HG02981 (cell line): ENCODE data around the gene IGSF23.

Experiments
- ATAC-seq: cut with Tn5 transposase; IDR thresholded peaks from one replicate; pipeline ENCODE4 v1.9.1; 2021; ENCODE audit warnings: mild to moderate bottlenecking, moderate library complexity; ENCODE audit not compliant: unreplicated experiment

Gene IGSF23, protein sequence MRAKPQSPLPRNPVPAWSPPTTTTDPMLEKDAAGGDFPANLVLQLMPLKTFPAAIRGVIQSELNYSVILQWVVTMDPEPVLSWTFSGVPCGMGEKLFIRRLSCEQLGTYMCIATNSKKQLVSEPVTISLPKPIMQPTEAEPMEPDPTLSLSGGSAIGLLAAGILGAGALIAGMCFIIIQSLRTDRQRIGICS

DNA sequence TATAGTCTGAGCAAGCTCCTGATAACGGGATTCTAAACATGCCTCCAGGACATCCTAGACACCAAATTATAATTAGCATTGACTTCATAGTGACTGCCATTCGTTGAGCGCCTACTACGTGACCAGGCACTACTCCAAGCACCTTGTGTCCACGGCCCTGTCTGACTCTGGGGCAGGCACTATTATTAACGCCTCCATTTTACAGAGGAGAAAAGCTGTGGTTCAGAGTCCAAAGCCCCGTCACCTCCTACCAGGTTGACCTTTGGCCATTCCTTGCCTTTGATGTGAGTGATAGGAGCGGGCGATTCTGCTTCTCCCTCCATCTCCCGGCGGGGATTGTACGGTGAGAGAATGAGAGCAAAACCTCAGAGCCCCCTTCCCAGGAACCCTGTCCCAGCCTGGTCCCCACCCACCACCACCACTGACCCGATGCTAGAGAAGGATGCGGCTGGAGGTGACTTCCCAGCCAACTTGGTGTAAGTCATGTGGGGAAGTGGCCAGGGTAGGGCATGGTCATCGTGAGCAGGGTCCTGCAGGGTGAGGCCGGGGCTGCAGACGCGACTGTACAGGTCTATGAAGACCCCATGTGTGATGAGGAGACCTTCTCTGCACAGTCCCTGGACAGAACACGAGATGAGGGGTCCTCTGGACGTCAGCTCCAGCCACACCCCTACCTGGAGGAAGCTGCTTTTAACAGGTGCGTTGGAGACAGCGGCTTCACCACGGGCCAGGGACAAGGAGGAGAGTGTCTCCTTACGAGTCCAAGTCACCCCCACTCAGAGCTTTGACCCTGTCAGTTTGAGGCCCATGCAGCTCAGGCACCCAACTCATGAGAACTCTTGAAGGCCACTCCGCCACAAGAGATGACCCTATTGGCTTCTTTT lies at the start of gene IGSF23:
Gene IGSF23, plus strand, starts transcription at position 269 of the 884 bp plus-strand sequence. Its CDS starts 83 bp downstream, at position 352.
- no peak for ATAC-seq

GRCh38 chr19:44566984-44567383 lies 46.4 kb upstream of the IGSF23 start:
- no peak for ATAC-seq

GRCh38 chr19:44567745-44568144 lies 45.6 kb upstream of the IGSF23 start:
- ATAC-seq, result no peak

DNA sequence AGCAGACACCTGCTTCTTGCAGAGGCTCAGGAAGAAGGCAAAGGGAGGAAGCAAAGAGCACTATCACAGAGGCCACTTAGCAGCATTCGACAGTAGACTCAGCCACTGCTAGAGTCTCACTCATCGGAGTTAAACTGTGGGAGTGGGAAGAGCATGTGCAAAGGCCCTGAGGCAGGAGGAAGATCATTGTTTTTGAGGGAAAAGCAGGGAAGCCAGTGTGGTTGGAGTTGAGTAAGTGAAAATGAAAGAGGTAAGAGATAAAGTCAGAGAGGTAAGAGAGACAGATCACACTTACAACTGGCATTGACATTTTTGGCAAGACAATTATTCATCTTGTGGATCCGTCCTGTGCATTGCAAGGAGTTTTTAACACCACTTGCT lies 42.8 kb upstream of the IGSF23 start:
- no peak for ATAC-seq

DNA sequence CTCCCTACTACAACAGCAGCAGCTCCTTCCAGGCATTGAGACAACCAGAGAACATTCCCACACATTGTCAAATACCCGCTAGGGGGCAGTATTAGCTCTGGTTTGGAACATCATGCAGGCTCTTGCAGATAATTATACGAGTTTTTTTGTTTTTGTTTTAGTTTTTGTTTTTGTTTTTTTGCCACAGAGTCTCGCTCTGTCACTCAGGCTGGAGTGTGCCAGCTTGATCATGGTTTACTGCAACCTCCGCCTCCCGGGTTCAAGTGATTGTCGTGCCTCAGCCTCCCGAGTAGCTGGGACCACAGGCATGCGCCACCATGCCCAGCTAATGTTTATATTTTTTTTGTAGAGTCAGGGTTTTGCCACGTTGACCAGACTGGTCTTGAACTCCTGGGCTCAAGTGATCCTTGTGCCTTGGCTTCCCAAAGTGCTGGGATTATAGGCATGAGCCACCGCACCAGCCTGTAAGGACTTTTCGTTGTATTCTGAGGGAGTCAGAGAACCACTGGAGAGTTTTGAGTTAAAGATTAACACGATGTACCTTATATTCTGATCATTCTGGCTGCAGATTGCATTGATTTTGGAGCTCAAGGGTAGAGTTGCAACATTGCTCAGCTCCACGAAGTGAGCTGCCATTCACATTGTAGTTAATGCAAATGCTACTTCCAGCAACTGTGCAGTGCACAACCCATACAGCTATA lies 42.2 kb upstream of the IGSF23 start:
- ATAC-seq, result no peak

DNA sequence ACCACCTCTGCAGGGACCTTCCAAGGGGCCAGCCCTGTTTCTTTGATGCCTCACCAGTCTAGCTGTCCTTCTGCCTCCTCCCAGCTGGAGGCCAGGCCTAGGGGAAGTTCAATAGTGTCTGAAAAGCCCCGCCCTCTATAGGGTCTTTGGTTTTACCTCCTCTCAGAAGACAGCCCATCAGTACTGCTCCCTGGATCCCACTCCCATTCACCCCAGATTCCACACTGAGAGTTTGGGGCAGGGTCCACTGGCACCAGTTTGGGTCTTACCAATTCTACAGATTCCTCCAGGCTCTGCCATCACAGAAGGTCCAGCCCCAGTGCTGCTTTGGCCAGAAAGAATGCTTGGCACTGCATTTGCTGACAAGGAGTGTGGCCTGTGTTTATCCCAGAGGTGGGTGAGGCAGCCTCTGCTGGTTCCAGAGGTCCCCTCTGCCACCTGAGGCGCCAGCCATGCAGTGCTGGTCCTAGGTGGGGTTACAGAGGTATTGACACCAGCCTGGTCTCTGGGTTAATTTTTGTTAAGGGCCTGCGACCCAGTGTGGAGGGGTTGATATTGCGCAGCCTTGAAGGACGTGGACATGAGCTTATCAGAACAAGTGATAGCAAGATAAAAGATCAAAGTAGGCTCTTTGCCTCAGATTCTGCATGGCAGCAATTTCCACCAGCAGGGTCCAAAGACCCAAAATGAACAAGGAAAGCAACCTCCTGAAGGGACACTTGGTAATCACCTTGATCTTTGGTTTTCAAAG lies 41.4 kb upstream of the IGSF23 start:
- no peak for ATAC-seq

DNA sequence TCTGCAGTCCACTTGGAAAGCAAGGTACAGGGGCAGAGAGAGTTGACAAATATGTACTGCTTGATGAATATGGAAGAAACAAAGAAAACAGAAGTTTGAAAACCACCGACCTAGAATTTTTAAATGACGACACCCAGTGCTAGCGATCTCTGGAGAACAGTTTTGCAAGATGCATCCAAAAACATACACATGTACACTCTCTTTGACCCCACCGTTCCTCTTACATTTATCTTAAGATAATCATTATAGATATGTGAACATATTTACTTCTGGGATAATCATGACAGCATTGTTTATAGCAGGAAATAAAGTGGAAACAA lies 40.8 kb upstream of the IGSF23 start:
- ATAC-seq, result no peak

GRCh38 chr19:44573183-44573582 lies 40.2 kb upstream of the IGSF23 start:
- no peak for ATAC-seq

GRCh38 chr19:44573627-44574026 lies 39.7 kb upstream of the IGSF23 start:
- ATAC-seq, result no peak

- ATAC-seq, result no peak
These were observed 39.0 kb upstream of the IGSF23 start for GRCh38 chr19:44574186-44574950.

DNA sequence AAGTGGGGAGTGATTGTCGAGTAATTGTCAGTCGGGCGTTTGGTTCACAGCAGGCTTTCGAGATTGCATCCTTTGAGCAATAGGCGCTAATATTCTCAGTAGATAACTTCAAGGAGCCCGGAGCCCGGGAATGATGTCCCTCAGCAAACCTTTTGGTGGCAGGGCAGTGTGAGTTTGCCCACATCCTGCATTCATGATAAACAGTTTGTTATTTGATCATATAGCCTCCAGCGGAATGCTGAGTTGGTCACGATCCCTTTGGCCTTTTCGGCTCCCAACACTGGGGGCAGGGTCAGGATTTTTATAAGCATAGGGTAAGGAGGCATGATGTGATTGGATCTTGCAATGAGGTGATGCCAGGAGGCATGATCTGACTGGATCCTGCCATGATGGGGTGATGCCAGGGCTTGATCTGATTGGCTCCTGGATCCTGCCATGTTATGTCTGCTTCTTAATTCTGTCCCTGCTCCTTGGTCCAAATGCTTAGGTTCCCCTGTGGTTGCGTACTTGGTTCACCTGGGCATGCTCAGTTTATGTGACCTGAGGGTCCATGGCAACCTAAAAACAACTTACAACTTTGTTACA lies 38.2 kb upstream of the IGSF23 start:
- no peak for ATAC-seq

GRCh38 chr19:44576843-44577565 lies 36.4 kb upstream of the IGSF23 start:
- no peak for ATAC-seq

DNA sequence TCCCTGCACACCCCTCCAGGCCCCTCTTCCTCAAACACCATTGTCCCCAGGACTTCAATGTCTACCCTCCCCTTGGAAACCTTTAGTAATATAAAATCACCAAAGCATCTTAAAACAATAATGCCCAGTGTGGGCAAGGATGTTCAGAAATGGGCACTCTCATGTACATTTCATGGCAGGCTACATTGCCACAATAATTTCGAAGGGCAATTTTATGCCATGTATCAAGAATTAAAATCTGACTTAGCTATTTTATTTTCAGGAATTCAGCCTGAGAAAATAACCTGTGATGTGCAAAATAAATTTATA lies 35.8 kb upstream of the IGSF23 start:
- no peak for ATAC-seq

- ATAC-seq, result no peak
These were observed 33.5 kb upstream of the IGSF23 start for GRCh38 chr19:44579663-44580365.

DNA sequence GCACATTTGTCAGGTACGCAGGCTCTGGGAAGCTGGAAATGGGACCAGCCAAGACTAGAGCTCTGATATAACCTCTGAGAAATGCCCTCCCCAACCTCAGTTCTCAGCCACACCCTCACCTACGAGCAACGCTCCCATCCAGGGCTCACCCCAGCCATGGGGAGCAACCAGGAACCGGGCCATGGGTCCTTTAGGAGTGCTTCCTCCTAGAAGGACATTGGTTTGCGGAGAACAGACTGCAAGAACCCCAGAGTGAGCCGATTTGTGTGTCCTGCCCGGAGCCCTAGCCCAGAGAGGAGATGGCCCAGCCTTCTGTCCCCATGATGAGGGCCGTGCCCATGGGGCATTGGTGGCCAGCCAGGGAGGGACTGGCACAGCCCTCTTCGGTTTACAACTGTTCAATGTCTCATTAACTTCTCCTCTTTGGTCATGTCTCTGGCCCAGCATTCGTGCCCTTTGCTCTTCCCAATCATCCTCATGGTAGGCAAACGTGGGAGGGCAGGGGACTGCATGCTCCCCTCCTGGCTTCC lies 32.9 kb upstream of the IGSF23 start:
- ATAC-seq, result no peak

GRCh38 chr19:44581288-44581687 lies 32.1 kb upstream of the IGSF23 start:
- ATAC-seq, result no peak

- ATAC-seq, result no peak
These were observed 30.6 kb upstream of the IGSF23 start for GRCh38 chr19:44582581-44583265.
